ENCODE data around the gene AKNA. TPM values are rescaled to one million over a fixed set of nuclear protein-coding genes. Genes with fewer than 3 reads are reported as not detected.

Gene AKNA
- total RNA-seq, 1 donor: 27.9 TPM

DNA sequence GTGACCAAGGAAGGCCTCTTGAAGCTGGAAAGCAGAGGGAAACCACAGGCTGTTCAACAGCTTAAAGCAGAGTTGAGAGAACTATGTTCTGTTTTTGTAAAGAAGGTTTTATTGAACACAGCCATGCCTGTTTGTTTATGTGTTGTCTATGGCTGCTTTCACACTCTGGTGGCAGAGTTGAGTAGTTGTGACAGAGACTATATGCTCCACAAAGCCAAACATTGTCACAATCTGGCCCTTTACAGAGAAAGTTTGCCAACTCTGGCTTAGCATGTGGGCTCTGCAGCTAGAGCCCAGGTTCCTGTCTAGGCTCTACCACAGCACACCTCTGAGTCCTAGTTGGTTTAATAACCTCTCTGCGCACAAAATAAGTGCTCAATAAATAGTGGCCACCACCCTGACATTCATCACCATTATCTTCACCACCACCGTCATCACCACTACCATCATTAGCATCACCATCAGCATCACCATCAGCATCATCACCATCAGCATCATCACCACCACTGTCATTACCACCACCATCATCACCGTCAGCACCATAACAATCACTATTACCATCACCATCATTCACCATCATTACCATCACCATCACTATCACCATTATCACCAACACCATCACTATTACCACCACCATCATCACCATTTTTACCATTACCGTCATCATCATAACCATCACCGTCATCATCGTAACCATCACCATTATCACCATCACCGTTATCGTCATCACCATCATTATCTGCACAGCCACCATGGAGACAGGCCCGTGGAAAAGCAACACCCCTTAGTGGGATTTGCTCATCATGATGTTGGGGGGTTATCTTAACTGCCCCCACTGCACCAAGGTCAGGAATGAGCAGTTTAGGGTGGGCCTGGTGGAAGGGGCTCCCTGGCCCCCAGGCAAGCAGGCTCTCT is 18.3 kb downstream of the AKNA start:
- Histone ChIP-seq H3K4me3 (ENCODE audit: insufficient read depth, low read length) (no peak overlapping the region), H3K4me2 (ENCODE audit: insufficient read depth, low read length) (no peak overlapping the region), H3K27ac (ENCODE audit: low read depth, low read length) (no peak overlapping the region), H3K36me3 (ENCODE audit: insufficient read depth, low read length) (peaks cover 10% of the 10 kb centered on the region), H2AFZ (ENCODE audit: low read length) (no peak overlapping the region), H4K20me1 (ENCODE audit: insufficient read depth, low read length) (no peaks in the 10 kb centered on the region), H3K4me1 (ENCODE audit: insufficient read depth, low read length) (peaks cover 27% of the 10 kb centered on the region), H3K79me2 (ENCODE audit: insufficient read depth, low read length) (no peaks in the 10 kb centered on the region), H3K9me3 (ENCODE audit: low read depth, low read length) (no peaks in the 10 kb centered on the region), H3K27me3 (ENCODE audit: insufficient read depth, low read length) (no peaks in the 10 kb centered on the region)
- no peak for DNase-seq (ENCODE audit: insufficient read length, low spot score, missing footprints)
- TF ChIP-seq, protein P1, sequence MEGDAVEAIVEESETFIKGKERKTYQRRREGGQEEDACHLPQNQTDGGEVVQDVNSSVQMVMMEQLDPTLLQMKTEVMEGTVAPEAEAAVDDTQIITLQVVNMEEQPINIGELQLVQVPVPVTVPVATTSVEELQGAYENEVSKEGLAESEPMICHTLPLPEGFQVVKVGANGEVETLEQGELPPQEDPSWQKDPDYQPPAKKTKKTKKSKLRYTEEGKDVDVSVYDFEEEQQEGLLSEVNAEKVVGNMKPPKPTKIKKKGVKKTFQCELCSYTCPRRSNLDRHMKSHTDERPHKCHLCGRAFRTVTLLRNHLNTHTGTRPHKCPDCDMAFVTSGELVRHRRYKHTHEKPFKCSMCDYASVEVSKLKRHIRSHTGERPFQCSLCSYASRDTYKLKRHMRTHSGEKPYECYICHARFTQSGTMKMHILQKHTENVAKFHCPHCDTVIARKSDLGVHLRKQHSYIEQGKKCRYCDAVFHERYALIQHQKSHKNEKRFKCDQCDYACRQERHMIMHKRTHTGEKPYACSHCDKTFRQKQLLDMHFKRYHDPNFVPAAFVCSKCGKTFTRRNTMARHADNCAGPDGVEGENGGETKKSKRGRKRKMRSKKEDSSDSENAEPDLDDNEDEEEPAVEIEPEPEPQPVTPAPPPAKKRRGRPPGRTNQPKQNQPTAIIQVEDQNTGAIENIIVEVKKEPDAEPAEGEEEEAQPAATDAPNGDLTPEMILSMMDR (IDR thresholded peaks at IDR 0.05; ENCODE audit: extremely low read depth, low read depth, low read length): no peak

DNA sequence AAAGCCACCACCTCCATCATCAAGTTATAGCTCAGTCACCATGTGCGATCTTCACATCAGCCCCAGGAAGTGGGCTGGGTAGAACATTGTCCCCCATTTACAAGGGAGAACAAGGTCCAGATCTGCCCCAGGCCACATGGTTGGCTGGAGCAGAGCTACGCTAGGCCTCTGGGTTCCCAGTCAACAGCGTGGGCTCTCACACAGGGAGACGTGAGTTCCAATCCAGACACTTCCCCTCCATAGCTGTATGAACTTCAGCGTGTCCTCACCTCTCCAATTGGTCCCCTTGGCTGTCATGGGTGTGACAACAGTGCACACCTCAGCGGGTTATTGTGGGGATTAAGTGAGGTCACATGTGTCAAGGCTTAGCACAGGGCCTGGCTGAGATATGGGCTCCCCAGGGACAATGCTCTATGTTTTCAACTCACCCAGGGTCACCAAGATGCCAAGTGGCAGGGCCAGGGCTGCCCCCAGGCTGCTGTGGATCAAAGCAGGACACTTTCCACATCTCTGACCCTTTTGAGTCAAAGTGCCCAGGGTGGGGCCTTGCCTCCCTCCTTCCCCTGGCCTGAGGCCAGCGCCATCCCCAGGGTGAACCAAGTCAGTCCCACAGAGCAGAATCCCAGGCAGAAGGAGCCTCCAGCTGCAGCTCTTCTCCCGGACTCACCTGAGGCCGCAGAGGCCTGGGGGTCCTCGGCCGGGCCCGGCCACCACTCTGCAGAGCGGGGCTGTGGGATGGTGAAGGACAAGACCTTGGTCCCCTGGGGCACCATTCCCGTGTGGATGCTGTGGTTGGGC is 19.8 kb downstream of the AKNA start:
- DNase-seq (ENCODE audit: insufficient read length, low spot score, missing footprints): no peak
- H3K4me3 ChIP-seq (ENCODE audit: insufficient read depth, low read length): no peak overlapping the region
- no peaks in the 10 kb centered on the region for H4K20me1 ChIP-seq (ENCODE audit: insufficient read depth, low read length)
- no peaks in the 10 kb centered on the region for H3K27me3 ChIP-seq (ENCODE audit: insufficient read depth, low read length)
- peaks cover 10% of the 10 kb centered on the region for H3K36me3 ChIP-seq (ENCODE audit: insufficient read depth, low read length)
- H3K27ac ChIP-seq (ENCODE audit: low read depth, low read length): no peak overlapping the region
- H3K9me3 ChIP-seq (ENCODE audit: low read depth, low read length): no peaks in the 10 kb centered on the region
- no peak overlapping the region for H3K4me2 ChIP-seq (ENCODE audit: insufficient read depth, low read length)
- TF ChIP-seq, protein P1 (IDR thresholded peaks at IDR 0.05; ENCODE audit: extremely low read depth, low read depth, low read length): no peak
- no peak overlapping the region for H2AFZ ChIP-seq (ENCODE audit: low read length)
- peaks cover 40% of the 10 kb centered on the region for H3K4me1 ChIP-seq (ENCODE audit: insufficient read depth, low read length)
- no peaks in the 10 kb centered on the region for H3K79me2 ChIP-seq (ENCODE audit: insufficient read depth, low read length)

DNA sequence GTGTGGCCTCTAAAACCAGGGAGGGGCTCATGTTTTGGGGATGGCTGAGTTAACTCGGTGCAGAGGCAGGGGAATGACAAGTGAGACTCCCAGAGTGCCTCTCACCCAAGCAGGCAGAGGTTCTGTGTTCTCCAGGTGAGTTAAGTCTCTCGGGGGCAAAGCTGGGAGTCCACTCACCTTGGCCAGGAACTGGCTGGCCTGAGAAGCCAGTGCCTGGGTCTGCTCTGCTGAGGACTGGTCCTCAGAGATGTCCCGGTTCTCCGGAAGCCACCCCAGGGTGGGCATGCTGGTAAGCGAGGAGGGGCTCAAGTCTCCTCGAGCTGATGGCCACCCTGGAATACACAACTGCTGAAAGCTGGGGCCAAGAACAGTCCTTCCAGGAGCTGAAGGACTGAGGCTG is 20.4 kb downstream of the AKNA start:
- DNase-seq (ENCODE audit: insufficient read length, low spot score, missing footprints): no peak
- H3K4me1 ChIP-seq (ENCODE audit: insufficient read depth, low read length): peaks cover 37% of the 10 kb centered on the region
- H3K4me2 ChIP-seq (ENCODE audit: insufficient read depth, low read length): no peak overlapping the region
- no peak overlapping the region for H2AFZ ChIP-seq (ENCODE audit: low read length)
- no peaks in the 10 kb centered on the region for H3K27me3 ChIP-seq (ENCODE audit: insufficient read depth, low read length)
- H3K4me3 ChIP-seq (ENCODE audit: insufficient read depth, low read length): no peak overlapping the region
- no peaks in the 10 kb centered on the region for H3K9me3 ChIP-seq (ENCODE audit: low read depth, low read length)
- H3K79me2 ChIP-seq (ENCODE audit: insufficient read depth, low read length): no peaks in the 10 kb centered on the region
- H3K27ac ChIP-seq (ENCODE audit: low read depth, low read length): no peak overlapping the region
- H4K20me1 ChIP-seq (ENCODE audit: insufficient read depth, low read length): no peaks in the 10 kb centered on the region
- TF ChIP-seq, protein P1 (IDR thresholded peaks at IDR 0.05; ENCODE audit: extremely low read depth, low read depth, low read length): no peak
- H3K36me3 ChIP-seq (ENCODE audit: insufficient read depth, low read length): peaks cover 11% of the 10 kb centered on the region
